NCI-H1417 (cell line): ENCODE results near the gene FBXO5.
"Not testable (repeated sequence)": the region's sequence is repeated elsewhere in the genome, so short reads cannot be mapped to it uniquely, and the experiment has no call there.

ENCODE experiments used
- DNase-seq, 3 experiments: peaks; one replicate each; lab custom pipeline; 2025; lab: John Stamatoyannopoulos, UW

FBXO5 gene

GRCh38 chr6:152993431-152993830 lies 10.6 kb upstream of the FBXO5 start:
- DNase-seq, result no peak

GRCh38 chr6:152986978-152987377 lies 4.1 kb upstream of the FBXO5 start:
- no peak for DNase-seq

GRCh38 chr6:152985300-152985699 lies 2.5 kb upstream of the FBXO5 start:
- DNase-seq, result not testable (repeated sequence)

DNA sequence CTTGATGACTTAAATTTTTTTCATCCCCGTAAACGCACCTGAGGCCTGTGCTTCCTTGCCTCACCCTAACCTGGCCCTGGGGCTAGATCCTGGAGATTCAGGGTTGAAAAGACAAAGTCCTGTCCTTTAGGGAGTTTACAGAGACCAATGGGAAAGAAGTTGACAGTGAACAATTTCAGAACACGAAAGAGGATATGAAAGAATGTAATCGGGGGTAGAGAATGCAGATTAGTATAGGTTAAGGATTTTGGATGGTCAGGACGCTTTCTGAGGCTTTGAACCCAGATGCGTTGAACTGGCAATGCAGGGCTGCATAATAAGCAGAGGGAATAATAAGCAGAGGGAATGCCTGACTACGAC lies 1.7 kb upstream of the FBXO5 start:
- peak; percentile 11 to 83 (median 48) for DNase-seq

DNA sequence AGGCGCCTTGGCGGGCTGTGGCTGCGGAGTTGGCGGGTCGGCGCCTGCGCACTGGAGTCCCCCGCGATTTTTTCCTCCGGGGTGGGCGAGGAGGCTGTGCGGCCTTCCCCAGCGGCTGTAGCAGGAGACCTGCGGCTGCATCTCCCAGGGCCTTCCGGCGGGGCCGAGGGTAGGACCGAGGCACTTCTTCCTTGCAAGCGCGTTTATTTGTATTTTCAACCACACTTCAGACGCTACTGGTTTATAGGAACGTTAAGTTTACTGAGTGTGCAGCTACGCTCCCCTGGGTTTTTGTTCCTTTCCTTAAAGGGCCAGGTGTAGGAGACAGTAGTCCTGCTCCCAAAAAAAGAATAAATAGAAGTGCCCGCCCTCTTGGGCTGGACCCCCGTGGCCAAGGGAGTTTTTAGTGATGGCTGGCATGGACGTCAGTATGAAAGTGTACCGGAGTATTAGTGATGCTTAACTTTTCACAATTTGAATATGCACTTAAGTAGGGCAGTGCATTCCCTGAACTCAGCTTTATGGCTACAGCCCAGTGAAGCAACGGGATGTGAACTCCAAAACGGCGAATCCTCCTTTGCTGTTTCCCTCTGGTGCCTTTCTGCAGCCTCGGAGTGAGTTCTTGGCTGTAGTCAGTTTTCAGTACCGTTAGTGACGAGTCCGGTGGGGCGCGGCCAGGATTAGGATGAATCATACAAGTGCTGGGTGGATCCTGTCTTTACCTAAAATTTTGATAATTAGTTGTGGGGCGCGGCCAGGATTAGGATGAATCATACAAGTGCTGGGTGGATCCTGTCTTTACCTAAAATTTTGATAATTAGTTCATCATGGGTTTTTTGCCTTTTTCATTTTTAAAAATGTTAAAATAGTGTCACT lies 1.0 kb upstream of the FBXO5 start:
- peak; percentile 47 to 91 (median 84) for DNase-seq

- peak in 2 of 3 experiments; percentile 77 to 78 for DNase-seq
Measured at GRCh38 chr6:152981989-152982903, 595 bp downstream of the FBXO5 start.

DNA sequence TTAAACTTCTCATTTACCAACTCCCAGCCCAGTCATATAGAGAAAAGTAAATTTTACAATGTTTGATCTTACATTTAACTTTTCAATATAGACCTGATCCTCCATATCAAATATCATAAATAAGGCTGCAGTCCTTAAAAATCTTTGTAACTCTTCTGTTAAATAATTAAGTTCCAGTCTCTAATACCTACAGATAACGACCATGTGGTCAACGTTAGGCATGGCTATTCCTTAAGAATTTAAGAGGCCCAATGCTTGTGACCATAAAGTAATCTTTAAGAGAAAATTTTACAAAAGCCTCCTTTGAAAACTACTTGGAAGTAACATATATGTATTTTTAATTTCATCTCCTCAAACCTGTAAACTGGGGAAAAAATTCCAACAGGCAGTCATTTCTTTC lies 1.6 kb downstream of the FBXO5 start:
- DNase-seq, result peak in 1 of 3 experiments; percentile 43

- DNase-seq, result peak in 1 of 3 experiments; percentile 30
Measured at GRCh38 chr6:152980656-152981055, 2.2 kb downstream of the FBXO5 start.

DNA sequence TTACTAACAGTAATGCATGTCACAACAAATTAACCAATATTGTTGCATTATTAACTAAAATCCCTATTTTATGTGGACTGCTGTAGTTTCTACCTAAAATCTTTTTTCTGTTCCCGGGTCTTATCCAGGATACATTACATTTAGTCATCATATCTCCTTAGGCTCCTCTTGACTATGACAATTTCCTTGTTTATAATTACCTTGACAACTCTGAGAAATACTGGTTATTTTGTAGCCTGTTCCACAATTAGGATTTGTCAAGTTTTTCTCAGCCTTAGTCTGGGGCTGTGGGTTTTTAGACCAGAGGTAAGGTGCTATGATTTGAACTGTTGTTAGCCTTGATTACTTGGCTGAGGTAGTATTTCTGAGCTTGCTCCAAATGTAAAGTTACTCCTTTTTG lies 3.7 kb downstream of the FBXO5 start:
- no peak for DNase-seq

DNA sequence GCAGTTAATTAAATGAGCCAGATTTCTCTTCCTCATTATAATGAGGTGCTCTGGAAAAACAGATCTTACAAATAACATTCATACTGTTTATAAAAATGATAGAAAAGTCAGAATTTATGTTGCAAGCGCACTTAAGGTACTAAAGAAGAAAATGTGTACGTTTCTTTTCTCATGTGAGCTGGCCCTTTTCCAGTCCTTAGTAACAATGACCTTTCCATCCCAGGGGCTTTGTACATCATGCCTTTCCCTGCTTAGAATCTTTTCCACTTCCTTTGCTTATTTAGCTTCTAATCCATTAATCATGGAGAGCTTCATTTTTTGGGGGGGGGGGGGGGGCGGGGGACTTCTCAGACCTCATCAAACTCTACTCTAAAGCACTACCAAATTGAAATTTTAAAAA lies 4.8 kb downstream of the FBXO5 start:
- no peak for DNase-seq

GRCh38 chr6:152977556-152977955 lies 5.3 kb downstream of the FBXO5 start:
- no peak for DNase-seq

DNA sequence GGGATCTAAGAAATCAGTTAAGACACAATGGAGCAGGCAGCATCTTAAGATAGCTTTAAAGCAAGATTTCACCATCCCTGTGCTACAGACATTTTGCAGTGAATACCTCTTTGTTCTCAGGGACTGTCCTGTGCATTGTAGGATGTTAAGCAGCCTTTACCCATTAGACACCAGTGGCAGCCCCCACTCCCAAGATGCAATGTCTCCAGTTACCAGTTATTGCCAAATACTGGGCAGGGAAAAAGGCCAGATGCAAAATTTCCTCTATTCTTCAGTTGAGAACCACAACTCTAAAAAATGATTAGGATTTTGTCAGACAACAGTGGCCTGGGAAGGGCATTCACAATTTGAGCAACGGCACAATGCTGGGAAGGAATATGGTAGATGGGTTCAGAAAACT lies 6.1 kb downstream of the FBXO5 start:
- no peak for DNase-seq

DNA sequence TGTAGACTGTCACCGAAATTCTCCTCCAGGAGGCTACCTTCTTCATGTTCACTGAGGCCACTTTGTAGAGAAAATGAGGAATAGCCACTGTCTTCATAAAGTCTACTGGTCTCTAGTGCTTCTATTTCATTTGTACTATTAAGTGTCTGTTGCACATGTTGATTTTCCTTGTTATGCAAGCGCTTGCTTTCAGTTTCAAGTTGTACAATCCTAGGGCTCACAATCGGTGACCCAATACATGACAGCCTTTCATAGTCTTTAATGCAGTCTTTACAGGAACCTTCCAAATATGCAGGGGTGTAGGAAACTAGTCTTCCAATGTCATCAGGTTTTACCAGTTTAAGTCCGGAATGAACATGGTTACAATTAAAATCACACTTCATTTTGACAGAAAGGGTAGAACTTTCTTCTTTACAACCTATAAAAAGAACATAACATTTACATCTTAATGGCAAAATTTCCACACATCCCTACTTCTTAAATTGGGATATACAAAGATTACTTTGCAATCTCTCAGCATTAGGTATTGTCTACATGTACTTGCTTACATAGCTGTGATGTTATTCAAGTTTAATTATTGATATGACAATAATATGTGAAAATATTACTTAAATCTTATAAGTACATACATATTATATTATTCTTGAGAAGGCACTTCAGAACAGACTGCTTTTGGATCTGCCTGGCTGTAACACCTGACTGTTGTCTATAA lies 7.5 kb downstream of the FBXO5 start:
- no peak for DNase-seq

DNA sequence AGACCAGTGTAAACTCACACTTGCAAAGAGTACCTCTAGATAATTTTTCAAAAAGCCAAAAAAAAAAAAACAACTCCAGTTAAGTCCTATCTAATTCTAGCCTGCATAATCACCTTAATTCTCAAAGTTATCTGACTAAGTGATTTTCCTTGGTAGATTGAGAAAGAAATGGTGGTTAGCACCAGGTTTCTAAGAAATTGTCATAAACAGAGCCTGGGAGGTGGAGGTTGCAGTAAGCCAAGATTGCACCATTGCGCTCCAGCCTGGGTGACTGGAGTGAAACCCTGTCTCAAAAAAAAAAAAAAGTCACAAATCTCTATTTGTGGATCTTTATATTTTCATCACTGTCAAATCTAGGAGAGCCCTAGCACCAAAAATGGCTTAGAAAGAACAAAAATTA lies 8.9 kb downstream of the FBXO5 start:
- DNase-seq, result no peak

- no peak for DNase-seq
Measured at GRCh38 chr6:152969688-152970418, 13.0 kb downstream of the FBXO5 start.

DNA sequence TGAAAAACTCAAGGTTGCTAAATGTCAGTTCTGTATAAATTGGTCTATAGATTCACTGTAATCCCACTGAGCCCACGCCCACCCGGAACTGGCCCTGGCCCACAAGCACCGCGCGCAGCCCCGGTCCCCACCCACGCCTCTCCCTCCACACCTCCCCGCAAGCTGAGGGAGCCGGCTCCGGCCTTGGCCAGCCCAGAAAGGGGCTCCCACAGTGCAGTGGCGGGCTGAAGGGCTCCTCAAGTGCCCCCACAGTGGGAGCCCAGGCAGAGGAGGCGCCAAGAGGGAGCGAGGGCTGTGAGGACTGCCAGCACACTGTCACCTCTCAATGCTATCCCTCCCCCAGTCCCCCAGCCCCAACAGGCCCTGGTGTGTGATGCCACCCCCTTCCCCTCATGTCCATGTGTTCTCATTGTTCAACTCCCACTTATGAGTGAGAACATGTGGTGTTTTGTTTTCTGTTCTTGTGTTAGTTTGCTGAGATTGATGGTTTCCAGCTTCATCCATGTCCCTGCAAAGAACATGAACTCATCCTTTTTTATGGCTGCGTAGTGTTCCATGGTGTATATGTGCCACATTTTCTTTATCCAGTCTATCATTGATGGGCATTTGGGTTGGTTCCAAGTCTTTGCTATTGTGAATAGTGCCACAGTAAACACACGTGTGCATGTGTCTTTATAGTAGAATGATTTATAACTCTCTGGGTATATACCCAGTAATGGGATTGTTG lies 16.5 kb downstream of the FBXO5 start:
- not testable (repeated sequence) for DNase-seq

- DNase-seq, result no peak
Measured at GRCh38 chr6:152959333-152959732, 23.5 kb downstream of the FBXO5 start.

GRCh38 chr6:152957796-152958195 lies 25.0 kb downstream of the FBXO5 start:
- no peak for DNase-seq

GRCh38 chr6:152954443-152954842 lies 28.4 kb downstream of the FBXO5 start:
- peak in 1 of 3 experiments; percentile 26 for DNase-seq

DNA sequence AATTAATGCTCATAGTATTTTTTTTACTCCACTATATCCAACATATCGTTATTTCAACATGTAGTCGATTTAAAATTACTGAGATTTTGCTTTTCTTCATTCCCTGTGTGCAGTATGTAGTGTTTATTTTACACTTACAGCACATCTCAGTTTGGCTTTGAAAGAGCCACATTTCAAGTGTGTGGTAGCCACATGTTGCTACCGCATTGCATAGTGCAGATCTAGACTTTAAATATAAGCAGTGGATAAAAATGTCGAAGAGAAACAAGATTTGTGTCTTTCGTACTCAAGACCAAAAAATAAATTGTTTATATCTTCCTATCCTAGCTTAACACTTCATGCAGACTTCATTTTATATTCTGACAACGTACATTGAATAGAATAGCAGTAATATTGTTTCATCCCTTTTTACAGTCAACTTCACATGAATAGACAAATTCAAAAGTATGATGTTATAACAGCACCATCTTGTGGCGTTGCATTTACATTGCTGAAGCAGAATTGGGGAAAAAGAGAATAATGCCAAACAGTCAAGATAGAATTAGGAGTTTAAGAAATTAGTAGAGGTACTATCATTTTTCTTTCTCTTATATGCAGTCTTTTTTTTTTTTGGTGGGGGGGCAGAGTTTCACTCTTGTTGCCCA lies 29.9 kb downstream of the FBXO5 start:
- DNase-seq, result peak in 2 of 3 experiments; percentile 9 to 57
